GM15510 (cell line): ENCODE measurements around the gene IGFN1.

ENCODE experiments used
- POLR2A ChIP-seq: IDR thresholded peaks from 3 replicates; pipeline ENCODE4 v1.6.1; 2011; ENCODE audit warnings: borderline replicate concordance; ENCODE audit not compliant: insufficient read length; ENCODE audit errors: extremely low read depth

Gene IGFN1

GRCh38 chr1:201153474-201154388, 36.9 kb upstream of the IGFN1 start:
- no peak for TF ChIP-seq POLR2A

- no peak for TF ChIP-seq POLR2A
These were observed 36.0 kb upstream of the IGFN1 start, which contains the start of gene TMEM9 for GRCh38 chr1:201154389-201155165. TMEM9 (minus strand) TSS chr1:201154474; CDS start chr1:201153923, 551 bp downstream.

- no peak for TF ChIP-seq POLR2A
These were observed 35.3 kb upstream of the IGFN1 start for GRCh38 chr1:201155354-201155753.

- TF ChIP-seq POLR2A: no peak
These were observed 34.3 kb upstream of the IGFN1 start for GRCh38 chr1:201156346-201156745.

- no peak for TF ChIP-seq POLR2A
These were observed 33.8 kb upstream of the IGFN1 start for GRCh38 chr1:201156819-201157218.

GRCh38 chr1:201157949-201158348, 32.7 kb upstream of the IGFN1 start:
- no peak for TF ChIP-seq POLR2A

- no peak for TF ChIP-seq POLR2A
These were observed 26.9 kb upstream of the IGFN1 start for GRCh38 chr1:201163707-201164106.

GRCh38 chr1:201164645-201165044, 26.0 kb upstream of the IGFN1 start:
- no peak for TF ChIP-seq POLR2A

- TF ChIP-seq POLR2A: no peak
These were observed 23.3 kb upstream of the IGFN1 start for GRCh38 chr1:201167041-201167991.

- TF ChIP-seq POLR2A: no peak
These were observed 21.4 kb upstream of the IGFN1 start for GRCh38 chr1:201169203-201169602.

GRCh38 chr1:201169971-201170532, 20.6 kb upstream of the IGFN1 start:
- no peak for TF ChIP-seq POLR2A

- TF ChIP-seq POLR2A: peak; percentile 58
These were observed 20.0 kb upstream of the IGFN1 start for GRCh38 chr1:201170533-201171062.

GRCh38 chr1:201171063-201172036, 19.3 kb upstream of the IGFN1 start:
- TF ChIP-seq POLR2A: peak; percentile 1
